GM13977 (cell line): ENCODE results near the gene AP4M1.

Experiments
- DNase-seq: peaks from one replicate; pipeline ENCODE4 v3.0.0; 2012; ENCODE audit warnings: low spot score
- in situ Hi-C: fragments of 300-500 bp; cut with MboI; formaldehyde crosslinking; loops from one replicate; pipeline ENCODE4 v1.12.0; 2022; ENCODE audit warnings: low sequenced_read_pairs, low pct_unique_long_range_greater_than_20kb, mixed read lengths, inconsistent platforms; ENCODE audit not compliant: unreplicated experiment
- TF ChIP-seq, protein P1 (sequence below): IDR thresholded peaks from 2 replicates; pipeline ENCODE4 v1.5.1; 2012; ENCODE audit warnings: mild to moderate bottlenecking, control low read depth; ENCODE audit not compliant: insufficient read depth; ENCODE audit errors: extremely low read depth, missing control alignments

AP4M1 gene

DNA sequence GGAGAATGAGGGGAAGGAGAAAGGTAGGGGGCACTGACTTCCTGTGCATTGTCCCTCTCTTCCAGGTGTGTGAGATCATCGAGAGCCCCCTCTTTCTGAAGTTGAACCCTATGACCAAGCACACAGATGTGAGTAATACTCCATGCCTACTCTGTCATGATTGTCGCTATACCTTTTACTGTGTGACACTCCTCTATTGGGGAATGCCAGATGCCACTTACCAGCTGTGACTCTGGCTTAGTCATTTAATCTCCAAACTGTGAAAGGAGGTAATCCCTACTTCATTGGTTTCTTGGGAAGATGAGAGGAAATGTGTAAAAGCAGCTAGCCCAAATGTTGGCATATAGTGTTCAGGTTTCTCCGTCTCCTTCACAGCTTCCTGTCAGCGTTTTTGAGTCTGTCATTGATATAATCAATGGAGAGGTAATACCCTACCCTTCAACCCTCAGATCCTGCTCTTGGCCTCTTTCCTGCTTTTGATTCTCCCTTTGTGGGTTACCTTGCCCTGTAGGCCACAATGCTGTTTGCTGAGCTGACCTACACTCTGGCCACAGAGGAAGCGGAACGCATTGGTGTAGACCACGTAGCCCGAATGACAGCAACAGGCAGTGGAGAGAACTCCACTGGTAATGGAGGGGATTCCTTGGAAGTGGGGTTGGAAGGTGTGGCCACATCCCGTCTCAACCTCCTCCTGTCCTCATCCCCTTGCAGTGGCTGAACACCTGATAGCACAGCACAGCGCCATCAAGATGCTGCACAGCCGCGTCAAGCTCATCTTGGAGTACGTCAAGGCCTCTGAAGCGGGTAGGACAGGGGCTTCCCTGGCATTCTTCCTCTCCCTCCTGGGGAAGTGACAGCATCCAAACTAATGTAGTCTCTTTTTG, 10.7 kb upstream of the AP4M1 start:
- in situ Hi-C loops = no loop called here
- DNase-seq = no peak
- TF ChIP-seq, protein P1, sequence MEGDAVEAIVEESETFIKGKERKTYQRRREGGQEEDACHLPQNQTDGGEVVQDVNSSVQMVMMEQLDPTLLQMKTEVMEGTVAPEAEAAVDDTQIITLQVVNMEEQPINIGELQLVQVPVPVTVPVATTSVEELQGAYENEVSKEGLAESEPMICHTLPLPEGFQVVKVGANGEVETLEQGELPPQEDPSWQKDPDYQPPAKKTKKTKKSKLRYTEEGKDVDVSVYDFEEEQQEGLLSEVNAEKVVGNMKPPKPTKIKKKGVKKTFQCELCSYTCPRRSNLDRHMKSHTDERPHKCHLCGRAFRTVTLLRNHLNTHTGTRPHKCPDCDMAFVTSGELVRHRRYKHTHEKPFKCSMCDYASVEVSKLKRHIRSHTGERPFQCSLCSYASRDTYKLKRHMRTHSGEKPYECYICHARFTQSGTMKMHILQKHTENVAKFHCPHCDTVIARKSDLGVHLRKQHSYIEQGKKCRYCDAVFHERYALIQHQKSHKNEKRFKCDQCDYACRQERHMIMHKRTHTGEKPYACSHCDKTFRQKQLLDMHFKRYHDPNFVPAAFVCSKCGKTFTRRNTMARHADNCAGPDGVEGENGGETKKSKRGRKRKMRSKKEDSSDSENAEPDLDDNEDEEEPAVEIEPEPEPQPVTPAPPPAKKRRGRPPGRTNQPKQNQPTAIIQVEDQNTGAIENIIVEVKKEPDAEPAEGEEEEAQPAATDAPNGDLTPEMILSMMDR = no peak

DNA sequence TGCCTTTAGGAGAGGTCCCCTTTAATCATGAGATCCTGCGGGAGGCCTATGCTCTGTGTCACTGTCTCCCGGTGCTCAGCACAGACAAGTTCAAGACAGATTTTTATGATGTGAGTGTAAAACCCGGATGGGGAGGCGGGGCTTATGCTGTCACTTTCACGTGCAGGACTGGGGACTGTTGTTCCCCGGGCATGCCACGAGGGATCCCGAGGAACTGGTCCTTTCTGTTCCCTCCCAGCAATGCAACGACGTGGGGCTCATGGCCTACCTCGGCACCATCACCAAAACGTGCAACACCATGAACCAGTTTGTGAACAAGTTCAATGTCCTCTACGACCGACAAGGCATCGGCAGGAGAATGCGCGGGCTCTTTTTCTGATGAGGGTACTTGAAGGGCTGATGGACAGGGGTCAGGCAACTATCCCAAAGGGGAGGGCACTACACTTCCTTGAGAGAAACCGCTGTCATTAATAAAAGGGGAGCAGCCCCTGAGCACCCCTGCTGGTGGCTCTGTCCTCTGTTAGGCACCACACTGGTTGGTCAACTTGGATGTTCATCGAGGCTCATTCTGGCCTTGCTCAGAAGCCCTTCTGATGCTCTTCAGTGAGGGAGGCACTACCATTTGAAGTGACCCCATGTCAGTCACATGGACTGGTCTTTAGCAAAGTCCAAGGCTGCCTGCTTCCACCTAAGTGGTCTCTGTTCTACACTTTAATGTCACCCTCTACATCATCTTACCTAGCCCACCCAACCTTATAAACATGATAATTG, 9.8 kb upstream of the AP4M1 start:
- TF ChIP-seq, protein P1 = no peak
- in situ Hi-C loops = no loop called here
- DNase-seq = no peak

DNA sequence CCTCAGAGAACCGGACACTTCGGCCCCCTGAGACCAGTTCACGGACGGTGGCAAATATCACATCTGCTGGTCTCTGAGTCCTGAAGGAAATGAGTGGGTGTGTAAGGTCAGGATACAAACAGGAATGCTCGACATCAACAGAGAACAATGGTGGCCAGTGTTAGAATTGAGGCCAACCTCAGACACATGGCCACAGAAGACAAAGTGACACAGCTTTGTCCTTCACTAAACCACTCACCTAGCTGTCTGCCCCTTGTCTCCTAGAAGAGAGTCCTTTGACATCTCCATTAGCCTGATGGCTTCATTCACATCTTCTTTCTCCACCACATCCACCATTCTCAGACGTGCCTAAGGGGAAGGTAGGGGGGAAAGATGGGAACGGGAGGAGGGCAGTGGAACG, 8.4 kb upstream of the AP4M1 start:
- in situ Hi-C loops = no loop called here
- DNase-seq = no peak
- TF ChIP-seq, protein P1 = no peak

DNA sequence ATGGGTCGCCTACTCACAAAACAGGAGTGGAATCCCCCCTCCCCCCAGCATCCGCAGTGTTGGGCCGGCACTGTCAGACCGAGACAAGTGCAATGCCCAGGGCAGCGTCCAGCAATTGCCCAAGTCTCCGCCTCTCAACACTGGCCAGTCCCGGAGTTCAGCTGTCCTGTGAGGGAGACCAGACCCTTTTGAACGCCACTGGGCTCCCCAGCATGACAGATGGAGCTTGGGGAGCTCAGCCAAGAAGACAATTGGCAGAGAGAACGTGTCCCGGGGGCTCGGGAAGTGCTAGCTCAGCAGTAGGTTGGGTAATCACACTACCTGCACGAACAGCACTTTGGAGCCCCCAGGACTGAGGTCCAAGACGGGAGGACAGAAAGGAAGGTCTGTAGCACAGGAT, 7.9 kb upstream of the AP4M1 start:
- in situ Hi-C loops = no loop called here
- TF ChIP-seq, protein P1 = no peak
- DNase-seq = no peak

DNA sequence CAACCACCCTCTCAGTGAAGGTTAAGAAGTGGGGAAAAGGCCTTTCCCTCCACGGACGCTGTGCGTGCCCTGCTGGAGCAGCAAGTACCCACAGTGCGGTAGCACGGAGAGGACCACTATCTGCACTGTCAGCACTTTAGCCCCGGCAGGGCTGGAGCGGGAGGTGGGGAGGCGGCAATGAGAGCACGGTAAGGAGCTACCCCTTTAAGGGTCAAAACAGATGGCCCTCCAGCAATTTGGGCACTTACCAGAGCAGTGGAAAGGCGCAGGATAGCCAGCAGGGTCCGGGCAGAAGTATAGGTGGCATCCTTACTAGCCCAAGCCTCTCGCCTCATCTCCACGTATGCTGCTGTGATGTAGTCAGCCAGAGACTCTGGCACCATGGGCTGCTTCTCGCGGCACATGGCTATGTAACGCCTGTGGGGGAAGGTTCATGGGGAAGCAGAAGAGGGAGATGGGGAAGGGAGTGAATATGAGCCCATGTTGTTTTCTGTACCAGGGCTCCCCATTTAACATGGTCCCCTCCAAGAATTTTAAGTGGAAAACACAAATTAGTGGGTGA, 7.4 kb upstream of the AP4M1 start:
- TF ChIP-seq, protein P1 = no peak
- in situ Hi-C loops = no loop called here
- DNase-seq = no peak

DNA sequence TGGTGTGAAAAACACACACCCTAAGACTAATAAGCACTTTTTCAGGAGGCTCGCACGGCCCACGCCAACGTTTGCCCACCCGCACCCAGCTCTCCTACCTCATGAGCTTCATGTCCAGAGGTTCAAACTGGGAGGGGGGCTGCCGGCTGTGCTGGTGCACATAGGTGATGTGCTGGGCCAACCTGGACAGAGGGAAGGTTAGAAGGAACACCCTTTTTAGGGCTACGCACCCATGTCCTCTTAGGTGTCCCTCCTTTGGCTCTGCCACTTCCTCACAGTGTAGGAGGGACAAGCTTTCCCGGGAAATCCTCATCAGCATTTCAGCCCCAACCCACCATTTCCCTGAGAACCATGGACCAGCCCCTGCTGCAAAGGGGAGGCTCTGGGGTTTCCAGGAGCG, 6.2 kb upstream of the AP4M1 start:
- DNase-seq = no peak
- TF ChIP-seq, protein P1 = no peak
- in situ Hi-C loops = no loop called here
